GM18873 (cell line): Measurements from ENCODE around the gene TEPSIN.

Experiments
- ATAC-seq: cut with Tn5 transposase; IDR thresholded peaks from one replicate; pipeline ENCODE4 v1.9.1; 2021; ENCODE audit warnings: mild to moderate bottlenecking, moderate library complexity, moderate number of reproducible peaks; ENCODE audit not compliant: unreplicated experiment, low FRiP score

TEPSIN gene

GRCh38 chr17:81251094-81251708 lies 12.3 kb upstream of the TEPSIN start:
- ATAC-seq: no peak

- ATAC-seq: no peak
These were observed 11.6 kb upstream of the TEPSIN start for GRCh38 chr17:81250286-81251093.

- ATAC-seq: no peak
These were observed 10.6 kb upstream of the TEPSIN start for GRCh38 chr17:81249223-81250040.

- no peak for ATAC-seq
These were observed 9.8 kb upstream of the TEPSIN start for GRCh38 chr17:81248649-81249048.

- no peak for ATAC-seq
These were observed 8.6 kb upstream of the TEPSIN start for GRCh38 chr17:81247339-81247990.

GRCh38 chr17:81246679-81247338 lies 8.0 kb upstream of the TEPSIN start:
- no peak for ATAC-seq

GRCh38 chr17:81246343-81246670 lies 7.5 kb upstream of the TEPSIN start:
- ATAC-seq: no peak

- no peak for ATAC-seq
These were observed 6.9 kb upstream of the TEPSIN start for GRCh38 chr17:81245665-81246342.

GRCh38 chr17:81245024-81245664 lies 6.3 kb upstream of the TEPSIN start:
- ATAC-seq: no peak

GRCh38 chr17:81244358-81245023 lies 5.6 kb upstream of the TEPSIN start:
- no peak for ATAC-seq

GRCh38 chr17:81243333-81243664 lies 4.4 kb upstream of the TEPSIN start:
- ATAC-seq: no peak

GRCh38 chr17:81242421-81243332 lies 3.8 kb upstream of the TEPSIN start:
- ATAC-seq: no peak

- no peak for ATAC-seq
These were observed 3.0 kb upstream of the TEPSIN start for GRCh38 chr17:81241648-81242420.

- ATAC-seq: no peak
These were observed 2.3 kb upstream of the TEPSIN start for GRCh38 chr17:81241203-81241602.

GRCh38 chr17:81240761-81241160 lies 1.9 kb upstream of the TEPSIN start:
- ATAC-seq: no peak

- ATAC-seq: no peak
These were observed 1.1 kb upstream of the TEPSIN start for GRCh38 chr17:81239714-81240555.
